ENCODE data around the gene MTFR1L.

The MTFR1L gene

DNA sequence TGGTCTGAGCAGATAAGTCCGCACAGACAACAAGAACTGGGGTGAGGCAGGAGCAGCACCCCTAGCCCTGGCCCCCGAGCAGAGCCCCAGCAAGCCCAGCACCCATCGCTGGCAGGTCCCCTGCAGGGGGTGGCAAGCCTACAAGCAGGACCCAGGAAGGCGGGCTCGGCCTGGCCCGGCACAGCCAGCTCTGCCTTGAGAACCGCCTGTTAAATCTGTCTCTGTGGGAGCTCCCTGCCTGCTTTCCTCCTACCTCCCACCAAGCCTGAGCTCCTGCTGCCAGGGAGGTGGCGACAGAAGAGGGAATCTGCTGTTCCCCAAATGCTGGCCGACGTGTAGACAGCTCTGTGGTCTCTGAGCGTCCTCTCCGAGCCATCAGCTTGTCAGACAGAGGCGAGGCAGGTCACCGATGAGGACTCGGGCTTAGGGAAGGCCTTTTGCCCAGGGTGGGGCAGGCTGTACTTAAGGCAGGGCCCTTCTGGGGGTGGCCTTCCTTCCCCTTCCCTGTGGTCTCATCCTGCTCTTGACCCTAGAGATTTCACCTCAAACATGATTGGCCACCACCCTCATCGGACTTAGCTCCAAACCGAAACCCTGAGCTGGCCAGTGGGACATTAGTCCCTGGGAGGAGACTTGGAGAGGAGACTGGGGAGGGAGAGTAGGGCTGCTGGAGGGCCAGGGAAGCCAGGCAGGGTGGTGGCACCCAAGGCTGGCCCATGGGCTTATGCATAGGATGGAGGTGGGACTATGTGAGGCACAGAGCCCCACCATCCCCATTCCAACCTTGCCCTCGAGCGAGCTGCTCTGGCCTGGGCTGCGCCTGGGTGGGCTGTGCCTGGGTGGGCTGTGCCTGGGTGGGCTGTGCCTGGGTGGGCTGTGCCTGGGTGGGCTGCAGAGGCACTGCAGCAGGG, 12.0 kb upstream of the MTFR1L start:
- DNase-seq (ENCODE audit: low read depth in 3 of 3, low spot score in 1 of 3), result no peak

DNA sequence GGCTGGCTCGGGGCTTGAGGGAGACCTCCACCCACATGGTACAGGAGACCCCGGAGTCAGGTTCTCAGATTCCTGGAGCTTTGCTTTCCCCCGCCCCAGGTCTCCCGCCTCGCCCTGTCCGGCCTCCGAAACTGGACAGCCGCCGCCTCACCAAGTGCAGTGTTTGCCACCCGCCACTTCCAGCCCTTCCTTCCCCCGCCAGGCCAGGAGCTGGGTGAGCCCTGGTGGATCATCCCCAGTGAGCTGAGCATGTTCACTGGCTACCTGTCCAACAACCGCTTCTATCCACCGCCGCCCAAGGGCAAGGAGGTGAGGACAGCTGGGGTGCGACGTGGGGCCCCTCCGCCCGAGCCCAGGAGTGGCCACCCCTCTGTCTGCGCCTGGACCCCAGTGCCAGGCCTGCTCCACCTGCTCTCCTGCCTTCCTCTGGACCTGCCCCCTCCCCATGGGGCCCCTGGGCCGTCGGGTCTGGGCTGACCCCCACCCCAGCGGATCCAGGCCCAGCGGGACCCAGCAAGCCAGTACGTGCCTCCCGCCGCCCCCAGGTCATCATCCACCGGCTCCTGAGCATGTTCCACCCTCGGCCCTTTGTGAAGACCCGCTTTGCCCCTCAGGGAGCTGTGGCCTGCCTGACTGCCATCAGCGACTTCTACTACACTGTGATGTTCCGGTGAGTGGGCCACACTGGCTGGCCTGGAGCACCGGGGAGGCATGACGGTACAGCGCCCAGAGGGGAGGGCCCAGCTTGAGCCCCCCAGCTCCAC, 11.1 kb upstream of the MTFR1L start:
- no peak for DNase-seq (ENCODE audit: low read depth in 3 of 3, low spot score in 1 of 3)

DNA sequence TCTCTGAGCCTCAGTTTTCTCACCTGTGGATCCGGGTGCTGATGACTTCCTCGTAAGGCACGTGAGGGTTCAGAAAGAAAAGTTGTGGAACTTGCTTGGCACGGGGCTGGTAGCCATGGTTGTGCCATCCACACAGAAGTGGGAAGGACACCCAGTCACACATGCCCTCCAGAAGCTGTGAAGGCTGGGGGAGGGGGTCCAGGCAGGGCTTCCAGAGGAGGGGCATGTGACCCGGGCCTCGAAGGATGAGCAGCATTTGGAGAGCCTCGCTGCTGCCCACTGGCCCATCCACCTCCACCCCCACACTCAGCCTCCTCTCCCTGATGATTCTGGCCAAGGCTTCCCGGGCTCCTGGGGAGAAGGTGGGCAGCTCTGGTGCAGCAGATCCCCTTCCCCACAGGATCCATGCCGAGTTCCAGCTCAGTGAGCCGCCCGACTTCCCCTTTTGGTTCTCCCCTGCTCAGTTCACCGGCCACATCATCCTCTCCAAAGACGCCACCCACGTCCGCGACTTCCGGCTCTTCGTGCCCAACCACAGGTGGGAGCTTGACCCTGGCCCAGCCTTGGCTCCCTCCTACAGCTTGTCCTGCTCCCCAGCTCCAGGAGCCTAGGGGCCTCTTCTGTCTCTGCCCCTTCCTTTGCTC, 10.3 kb upstream of the MTFR1L start:
- no peak for DNase-seq (ENCODE audit: low read depth in 3 of 3, low spot score in 1 of 3)

- DNase-seq (ENCODE audit: low read depth in 3 of 3, low spot score in 1 of 3), result no peak
Observed at GRCh38 chr1:25809929-25810328, 9.8 kb upstream of the MTFR1L start.

DNA sequence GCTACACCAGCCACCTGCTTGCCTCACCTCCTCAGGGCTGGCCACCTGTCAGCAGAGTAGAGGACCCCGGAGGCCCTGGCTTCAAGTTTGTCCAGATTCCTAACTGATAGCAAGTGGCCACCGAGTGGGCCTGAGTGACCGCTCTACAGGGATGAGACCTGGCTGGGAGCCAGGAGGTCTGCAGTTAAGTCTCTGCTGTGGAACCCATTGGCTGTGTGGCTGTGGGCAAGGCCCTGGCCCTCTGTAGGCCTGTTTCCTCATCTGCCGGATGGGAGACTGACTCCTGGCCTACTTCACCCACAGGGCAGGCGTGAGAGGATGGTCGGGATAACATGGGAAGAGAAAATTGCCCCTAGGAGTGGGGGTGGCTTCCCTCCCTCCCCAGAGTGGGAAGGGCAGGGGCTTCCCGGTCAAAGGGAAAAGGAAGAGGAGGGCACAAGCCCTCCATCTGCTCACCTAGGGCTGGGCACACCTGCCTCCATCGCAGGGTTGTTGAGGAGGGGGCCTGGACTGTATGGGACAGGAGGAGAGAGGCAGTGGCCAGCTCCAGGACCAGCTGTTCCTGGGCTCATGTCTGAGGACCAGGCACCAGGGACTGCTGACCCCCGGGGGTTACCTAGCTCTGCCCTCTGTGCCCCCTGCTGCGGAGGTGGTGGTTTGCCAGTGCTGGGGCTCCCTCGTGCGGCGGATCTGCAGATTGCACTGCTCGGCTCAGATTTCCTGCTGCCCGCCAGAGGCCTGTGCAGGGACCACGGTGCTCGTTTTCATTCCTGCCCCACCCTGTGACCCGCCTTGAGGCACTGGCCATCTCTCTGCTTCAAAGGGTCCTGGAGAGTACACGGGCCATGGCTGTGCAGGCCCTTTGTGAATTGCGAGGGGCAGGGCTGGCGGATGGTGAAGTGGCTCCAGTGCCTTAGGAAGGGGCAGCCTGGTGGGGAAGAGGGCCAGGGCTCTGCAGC, 9.1 kb upstream of the MTFR1L start:
- DNase-seq (ENCODE audit: low read depth in 3 of 3, low spot score in 1 of 3), result peak; percentile 43 to 85 (median 66)

GRCh38 chr1:25811384-25812082, 8.2 kb upstream of the MTFR1L start:
- DNase-seq (ENCODE audit: low read depth in 3 of 3, low spot score in 1 of 3), result no peak

DNA sequence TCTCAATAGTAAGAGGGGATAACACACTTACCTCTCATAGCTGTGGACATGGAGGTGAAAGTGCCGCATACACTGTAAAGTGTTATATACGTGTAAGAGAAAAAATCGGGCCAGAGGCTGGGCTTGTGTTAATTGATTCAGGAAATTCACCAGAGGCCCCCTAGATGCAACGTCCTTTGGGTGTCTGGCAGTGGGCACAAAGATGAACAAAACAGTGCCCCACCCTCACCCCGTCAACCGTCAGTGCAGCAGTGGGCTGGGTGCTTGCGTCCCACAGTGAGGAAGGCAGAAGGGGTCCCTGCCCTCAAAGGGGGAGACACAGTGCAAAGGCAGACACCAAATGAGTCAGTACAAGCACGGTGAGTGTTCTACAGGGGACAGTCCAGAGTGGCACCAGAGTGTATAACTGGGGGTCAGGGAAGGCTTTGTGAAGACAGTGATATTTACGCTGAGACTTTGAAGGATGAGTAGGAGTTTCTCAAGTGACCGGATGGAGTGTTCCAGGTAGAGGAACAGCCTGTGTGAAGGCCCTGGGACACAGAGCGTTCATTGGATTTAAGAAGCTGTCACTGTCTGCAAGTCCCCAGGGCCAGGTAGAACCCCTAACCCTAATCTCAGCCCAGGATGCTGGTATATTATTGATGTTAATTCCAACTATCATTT, 6.6 kb upstream of the MTFR1L start:
- DNase-seq (ENCODE audit: low read depth in 3 of 3, low spot score in 1 of 3), result no peak

GRCh38 chr1:25813734-25814471, 5.9 kb upstream of the MTFR1L start:
- no peak for DNase-seq (ENCODE audit: low read depth in 3 of 3, low spot score in 1 of 3)

GRCh38 chr1:25814549-25815087, 5.1 kb upstream of the MTFR1L start:
- DNase-seq (ENCODE audit: low read depth in 3 of 3, low spot score in 1 of 3), result no peak

GRCh38 chr1:25815208-25816111, 4.3 kb upstream of the MTFR1L start:
- DNase-seq (ENCODE audit: low read depth in 3 of 3, low spot score in 1 of 3), result no peak

DNA sequence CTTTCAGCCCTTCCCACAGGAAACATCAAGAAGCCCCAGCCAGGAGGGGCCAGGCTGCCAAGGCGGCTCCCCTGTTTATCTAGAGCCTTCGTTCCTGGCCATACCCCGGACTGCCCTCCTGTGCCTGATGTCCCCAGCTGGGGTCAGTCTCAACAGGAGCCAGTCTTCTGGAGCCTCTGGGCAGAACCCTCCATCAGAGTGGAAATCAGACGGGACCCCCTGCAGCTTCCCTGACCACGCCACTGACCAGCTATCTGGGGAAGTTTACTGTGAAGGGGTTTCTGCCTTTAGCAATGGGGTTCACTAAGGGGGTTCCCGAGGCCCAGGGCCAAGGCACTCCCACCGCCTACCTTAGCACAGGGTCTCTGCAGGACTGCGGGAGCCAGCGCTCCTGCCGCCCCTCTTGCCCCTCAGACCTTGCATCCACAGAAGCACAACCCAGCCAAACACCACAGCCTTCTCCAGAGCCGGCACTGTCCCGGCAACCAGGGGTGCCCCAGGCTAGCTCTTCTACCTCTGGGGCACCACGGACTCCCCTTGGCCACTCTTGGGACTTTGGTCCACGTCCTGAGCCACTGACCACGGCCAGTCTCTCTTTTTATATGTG, 3.5 kb upstream of the MTFR1L start:
- DNase-seq (ENCODE audit: low read depth in 3 of 3, low spot score in 1 of 3), result no peak

DNA sequence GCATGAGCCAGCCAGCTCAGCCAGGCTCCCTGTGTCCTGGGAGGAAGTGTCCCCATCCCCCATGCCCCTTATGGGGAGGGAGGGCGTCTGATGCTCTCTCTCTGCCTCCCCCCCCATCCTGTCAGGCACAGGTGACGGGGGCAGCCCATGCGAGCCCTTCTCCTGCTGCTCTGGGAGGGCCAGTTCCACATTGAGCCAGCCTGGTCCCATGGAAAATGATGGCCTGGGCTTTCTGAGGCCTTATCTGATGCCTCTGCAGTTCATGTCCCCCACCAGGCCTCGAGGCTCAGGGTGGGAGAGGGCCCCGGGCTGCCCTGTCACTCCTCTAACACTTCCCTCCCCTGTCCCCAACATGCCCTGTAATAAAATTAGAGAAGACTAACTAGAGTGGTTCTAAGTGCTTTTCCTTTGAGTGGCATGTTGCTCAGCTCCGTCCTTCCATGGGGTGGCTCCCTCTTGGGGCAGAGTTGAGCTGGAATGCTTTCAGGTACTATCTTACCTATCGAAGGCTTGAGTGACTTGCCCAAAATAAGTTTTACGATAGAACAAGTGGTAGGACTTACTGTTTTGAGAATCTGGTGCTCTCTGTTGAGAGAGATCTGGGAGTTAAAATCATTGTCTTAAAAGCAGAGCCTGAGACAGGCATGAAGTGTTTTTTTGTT, 1.8 kb upstream of the MTFR1L start:
- DNase-seq (ENCODE audit: low read depth in 3 of 3, low spot score in 1 of 3), result no peak

DNA sequence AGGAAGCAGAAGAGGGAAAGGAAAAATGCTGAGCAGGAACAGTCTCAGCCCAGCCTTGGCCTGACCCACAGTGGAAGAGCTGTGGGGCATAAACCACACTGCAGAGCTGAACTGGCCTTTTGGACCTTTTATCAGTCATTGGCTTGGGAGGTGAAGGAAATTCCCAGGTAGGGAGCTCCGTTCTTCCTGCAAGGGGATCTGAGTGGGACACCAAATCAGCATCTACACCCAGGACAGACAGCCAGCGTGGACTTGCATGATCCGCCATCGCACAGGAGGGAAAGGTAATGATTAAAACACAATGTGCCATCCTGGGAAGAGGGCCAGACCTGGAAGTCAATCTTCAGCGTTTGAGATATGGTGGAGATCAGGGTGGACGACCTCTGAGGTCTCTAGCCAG, 1.2 kb upstream of the MTFR1L start:
- no peak for DNase-seq (ENCODE audit: low read depth in 3 of 3, low spot score in 1 of 3)

- DNase-seq (ENCODE audit: low read depth in 3 of 3, low spot score in 1 of 3), result peak in 2 of 3 donors; percentile 26 to 45
Observed at GRCh38 chr1:25820247-25821111, 725 bp downstream of the MTFR1L start.

GRCh38 chr1:25821112-25821476, 1.3 kb downstream of the MTFR1L start:
- DNase-seq (ENCODE audit: low read depth in 3 of 3, low spot score in 1 of 3), result no peak

- no peak for DNase-seq (ENCODE audit: low read depth in 3 of 3, low spot score in 1 of 3)
Observed at GRCh38 chr1:25821630-25822091, 1.9 kb downstream of the MTFR1L start.
